Osteocyte (in vitro differentiated cells): ENCODE measurements around the gene FDXR. TPM values are rescaled to one million over a fixed set of nuclear protein-coding genes. Genes with fewer than 3 reads are reported as not detected.

Experiments used
- DNase-seq: peaks from one replicate; pipeline ENCODE4 v3.0.0; 2021; ENCODE audit warnings: mixed read lengths; ENCODE audit not compliant: unreplicated experiment; ENCODE audit errors: extremely low spot score
- H3K27ac Mint-ChIP-seq: one replicate; pipeline ENCODE4 v1.8.0; 2021; ENCODE audit warnings: mild to moderate bottlenecking, mixed read lengths; ENCODE audit not compliant: unreplicated experiment
- H3K27me3 Mint-ChIP-seq: one replicate; pipeline ENCODE4 v1.8.0; 2021; ENCODE audit warnings: mixed read lengths; ENCODE audit not compliant: unreplicated experiment
- H3K36me3 Mint-ChIP-seq: one replicate; pipeline ENCODE4 v1.8.0; 2021; ENCODE audit warnings: mixed read lengths; ENCODE audit not compliant: unreplicated experiment
- H3K4me1 Mint-ChIP-seq: one replicate; pipeline ENCODE4 v1.8.0; 2021; ENCODE audit warnings: mixed read lengths; ENCODE audit not compliant: unreplicated experiment
- H3K4me3 Mint-ChIP-seq: one replicate; pipeline ENCODE4 v1.8.0; 2021; ENCODE audit warnings: mild to moderate bottlenecking, moderate library complexity, mixed read lengths; ENCODE audit not compliant: unreplicated experiment
- H3K9me3 Mint-ChIP-seq: one replicate; pipeline ENCODE4 v1.8.0; 2021; ENCODE audit warnings: mixed read lengths; ENCODE audit not compliant: unreplicated experiment
- total RNA-seq: library from RNA; stranded (reverse); gene quantifications from 2 replicates; pipeline ENCODE4 v1.2.1, GENCODE V29; 2021
- TF ChIP-seq, protein P1 (sequence below): fragments of 200-600 bp; sonication (generic); IDR thresholded peaks from 2 replicates; pipeline ENCODE4 v1.5.0; 2021; ENCODE audit warnings: antibody characterized with exemption, mild to moderate bottlenecking, moderate library complexity

The FDXR gene
- total RNA-seq, 1 donor from 2014 or later: 11.2 TPM

DNA sequence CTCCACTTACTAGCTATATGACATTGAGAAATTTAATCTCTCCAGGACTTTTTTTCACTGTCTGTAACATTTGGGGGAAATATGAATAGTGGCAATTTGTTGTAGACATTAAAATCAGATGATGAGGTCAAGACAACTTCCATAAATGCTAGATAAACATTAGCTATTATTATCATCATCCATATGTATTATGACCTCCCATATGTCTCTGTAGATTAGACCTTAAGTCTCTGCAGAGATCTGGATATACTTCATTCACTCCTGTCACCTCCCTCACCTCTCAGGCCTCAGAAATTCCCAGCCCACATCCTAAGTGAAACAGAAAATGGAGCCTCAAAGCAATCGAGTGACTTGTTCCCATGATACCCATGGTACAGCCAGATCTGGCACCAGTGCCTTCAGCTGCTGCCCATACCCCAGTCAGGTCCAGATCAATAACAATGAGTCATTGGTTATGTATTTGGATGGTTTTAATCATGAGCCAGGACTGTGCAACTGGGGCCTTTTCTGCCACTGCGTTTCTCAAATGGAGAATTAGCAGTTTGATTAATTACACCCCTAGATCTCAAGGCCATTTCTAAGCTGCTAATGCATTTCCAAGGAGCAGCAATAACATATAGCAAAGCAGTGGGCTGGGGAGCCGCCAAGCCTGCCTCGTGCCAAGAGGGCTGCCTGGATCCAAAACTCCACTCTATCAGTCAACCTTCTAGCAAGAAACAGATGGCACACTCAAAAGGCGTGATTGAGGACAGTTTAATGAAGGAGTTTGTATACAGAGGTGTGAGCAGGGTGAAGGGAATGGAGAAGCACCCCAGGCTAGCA is 2.6 kb upstream of the FDXR start:
- Mint-ChIP-seq H3K27ac (no peak overlapping the region), H3K27me3 (peaks cover 11% of the 10 kb centered on the region), H3K36me3 (peaks cover 2% of the 10 kb centered on the region), H3K4me3 (no peak overlapping the region), H3K9me3 (no peaks in the 10 kb centered on the region), H3K4me1 (peaks cover 15% of the 10 kb centered on the region)
- TF ChIP-seq, protein P1, sequence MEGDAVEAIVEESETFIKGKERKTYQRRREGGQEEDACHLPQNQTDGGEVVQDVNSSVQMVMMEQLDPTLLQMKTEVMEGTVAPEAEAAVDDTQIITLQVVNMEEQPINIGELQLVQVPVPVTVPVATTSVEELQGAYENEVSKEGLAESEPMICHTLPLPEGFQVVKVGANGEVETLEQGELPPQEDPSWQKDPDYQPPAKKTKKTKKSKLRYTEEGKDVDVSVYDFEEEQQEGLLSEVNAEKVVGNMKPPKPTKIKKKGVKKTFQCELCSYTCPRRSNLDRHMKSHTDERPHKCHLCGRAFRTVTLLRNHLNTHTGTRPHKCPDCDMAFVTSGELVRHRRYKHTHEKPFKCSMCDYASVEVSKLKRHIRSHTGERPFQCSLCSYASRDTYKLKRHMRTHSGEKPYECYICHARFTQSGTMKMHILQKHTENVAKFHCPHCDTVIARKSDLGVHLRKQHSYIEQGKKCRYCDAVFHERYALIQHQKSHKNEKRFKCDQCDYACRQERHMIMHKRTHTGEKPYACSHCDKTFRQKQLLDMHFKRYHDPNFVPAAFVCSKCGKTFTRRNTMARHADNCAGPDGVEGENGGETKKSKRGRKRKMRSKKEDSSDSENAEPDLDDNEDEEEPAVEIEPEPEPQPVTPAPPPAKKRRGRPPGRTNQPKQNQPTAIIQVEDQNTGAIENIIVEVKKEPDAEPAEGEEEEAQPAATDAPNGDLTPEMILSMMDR: no peak
- DNase-seq: no peak

DNA sequence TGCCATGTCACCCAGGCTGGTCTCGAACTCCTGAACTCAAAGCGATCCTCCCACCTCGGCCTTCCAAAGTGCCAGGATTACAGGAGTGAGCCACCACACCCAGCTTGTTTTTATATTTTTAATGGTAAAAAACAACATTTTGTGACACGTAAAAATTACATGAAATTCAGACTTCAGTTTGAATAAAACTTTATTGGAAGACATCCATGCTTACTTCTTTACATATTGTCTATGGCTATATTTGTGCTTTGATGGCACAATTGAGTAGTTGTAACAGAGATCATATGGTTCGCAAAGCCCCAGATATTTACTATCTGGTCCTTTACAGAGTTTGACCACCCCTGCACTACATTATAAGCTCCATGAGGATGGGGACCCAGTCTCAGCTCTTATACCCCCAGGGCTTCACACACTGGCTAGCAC is 1.8 kb upstream of the FDXR start:
- Mint-ChIP-seq H3K36me3 (peaks cover 2% of the 10 kb centered on the region), H3K27ac (no peak overlapping the region), H3K27me3 (peaks cover 11% of the 10 kb centered on the region), H3K4me3 (no peak overlapping the region), H3K4me1 (peaks cover 15% of the 10 kb centered on the region), H3K9me3 (no peaks in the 10 kb centered on the region)
- TF ChIP-seq, protein P1: no peak
- DNase-seq: no peak

DNA sequence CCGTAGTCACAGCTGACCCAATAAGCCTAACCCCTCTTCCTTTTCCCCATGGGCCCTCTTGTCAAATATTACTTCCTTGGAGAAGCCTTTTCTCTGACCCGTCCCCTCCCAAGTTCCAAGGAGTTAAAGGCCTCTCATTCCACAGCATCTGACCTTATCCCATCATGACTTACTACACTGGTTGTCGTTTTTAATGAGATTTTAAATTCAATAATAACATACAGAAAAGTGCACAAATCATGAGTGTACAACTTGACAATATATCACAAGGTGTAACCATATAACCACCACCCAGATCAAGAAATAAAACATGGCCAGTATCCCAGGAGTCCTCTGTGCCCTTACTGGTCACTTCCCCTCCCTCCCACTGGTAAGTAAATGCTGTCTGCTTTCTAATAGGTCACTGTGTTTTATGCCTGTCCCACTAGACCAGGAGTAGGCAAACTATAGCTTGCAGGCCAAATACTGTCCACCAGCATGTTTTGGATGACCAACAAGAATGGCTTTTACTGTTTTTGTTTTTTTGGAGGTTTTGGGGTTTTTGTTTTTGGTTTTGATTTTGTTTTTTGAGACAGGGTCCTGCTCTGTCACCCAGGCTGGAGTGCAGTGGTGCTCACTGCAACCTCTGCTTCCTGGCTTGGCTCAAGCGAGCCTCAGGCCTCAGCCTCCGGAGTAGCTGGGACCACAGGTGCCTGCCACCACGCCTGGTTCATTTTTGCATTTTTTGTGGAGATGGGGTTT is 1.2 kb upstream of the FDXR start:
- H3K4me3 Mint-ChIP-seq: peak overlapping the region; percentile 80

DNA sequence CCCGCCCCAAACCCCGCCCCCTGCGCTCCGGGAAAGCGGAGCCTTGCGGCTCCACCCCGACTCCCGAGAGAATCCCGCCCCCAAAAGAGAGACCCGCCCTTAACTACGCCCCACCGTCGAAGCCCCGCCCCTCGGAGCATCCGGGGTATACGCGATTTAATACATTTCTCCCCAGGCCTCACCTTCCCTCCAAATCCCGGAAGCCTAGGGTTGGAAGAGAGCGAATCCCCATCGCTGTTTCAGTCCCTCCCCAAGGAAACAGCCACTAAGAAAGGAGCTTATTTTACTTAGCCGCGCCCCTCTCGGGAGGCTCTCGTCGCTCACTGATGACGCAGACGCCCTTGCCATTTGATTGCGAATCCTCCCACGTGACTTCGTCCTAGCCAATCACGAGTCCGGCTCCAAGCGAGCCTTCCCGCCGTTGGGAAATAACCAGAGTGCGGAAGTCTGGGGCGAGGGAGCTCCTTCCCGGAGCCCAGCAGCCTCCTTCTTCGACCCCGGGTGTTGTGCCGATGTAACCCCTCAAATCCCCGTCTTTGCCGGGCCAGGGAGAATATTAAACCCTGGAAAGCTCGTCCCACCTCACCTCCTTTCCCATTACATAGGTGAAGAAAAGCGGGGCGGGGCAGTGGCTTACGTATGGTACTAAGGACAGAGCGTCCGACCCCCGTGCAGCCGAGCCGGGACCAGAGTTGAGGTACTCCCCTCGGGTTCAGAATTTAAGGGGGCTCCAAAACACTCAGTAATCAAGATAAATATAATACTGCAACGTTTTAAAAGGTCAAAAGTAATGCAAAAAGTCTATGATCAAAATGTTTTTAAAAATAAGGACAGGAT is 461 bp upstream of the FDXR start:
- peak overlapping the region; percentile 93 for H3K27ac Mint-ChIP-seq
- no peaks in the 10 kb centered on the region for H3K9me3 Mint-ChIP-seq
- peaks cover 15% of the 10 kb centered on the region for H3K4me1 Mint-ChIP-seq
- DNase-seq: peak; percentile 100
- TF ChIP-seq, protein P1: no peak
- peaks cover 2% of the 10 kb centered on the region for H3K36me3 Mint-ChIP-seq
- H3K27me3 Mint-ChIP-seq: peaks cover 3% of the 10 kb centered on the region
- H3K4me3 Mint-ChIP-seq: peak overlapping the region; percentile 80

More for the DNA sequence above, 1.2 kb upstream of the FDXR start:
- H3K9me3 Mint-ChIP-seq: no peaks in the 10 kb centered on the region
- peak overlapping the region; percentile 93 for H3K27ac Mint-ChIP-seq
- peaks cover 2% of the 10 kb centered on the region for H3K36me3 Mint-ChIP-seq
- DNase-seq: no peak
- TF ChIP-seq, protein P1: no peak
- H3K27me3 Mint-ChIP-seq: peaks cover 8% of the 10 kb centered on the region
- peaks cover 15% of the 10 kb centered on the region for H3K4me1 Mint-ChIP-seq
